H1 (cell line): ENCODE measurements around the gene ZNF789. TPM values are rescaled to one million over a fixed set of nuclear protein-coding genes. Genes with fewer than 3 reads are reported as not detected.

Experiments
- ATF2 ChIP-seq: IDR thresholded peaks from 2 replicates; pipeline ENCODE4 v1.6.1; 2012; ENCODE audit warnings: low read length, inconsistent platforms
- BRCA1 ChIP-seq: IDR thresholded peaks from 2 replicates; pipeline ENCODE4 v1.6.1; 2012; ENCODE audit warnings: low read depth, low read length, improper control_type of control experiment
- FOSL1 ChIP-seq: IDR thresholded peaks from 2 replicates; pipeline ENCODE4 v1.6.1; 2011; ENCODE audit warnings: mild to moderate bottlenecking, low read depth, low read length, moderate library complexity; ENCODE audit not compliant: insufficient read depth
- RAD21 ChIP-seq, 2 experiments: IDR thresholded peaks in 1 of 2; conservative IDR thresholded peaks in 1 of 2; 2 replicates each; pipeline ENCODE4 v1.6.1; 2011; ENCODE audit warnings: low read depth in 2 of 2, low read length in 2 of 2, improper control_type of control experiment in 1 of 2, inconsistent platforms in 1 of 2, mild to moderate bottlenecking in 1 of 2, moderate library complexity in 1 of 2
- RBBP5 ChIP-seq: IDR thresholded peaks from 2 replicates; pipeline ENCODE4 v1.7.1; 2012; ENCODE audit warnings: low read depth, mild to moderate bottlenecking, inconsistent platforms, low read length, moderate library complexity, borderline replicate concordance
- SIN3A ChIP-seq, 2 experiments: IDR thresholded peaks in 1 of 2; conservative IDR thresholded peaks in 1 of 2; 2 replicates each; pipeline ENCODE4 v1.6.1; 2011 to 2012; ENCODE audit warnings: low read length in 2 of 2, improper control_type of control experiment in 1 of 2, low read depth in 1 of 2, mild to moderate bottlenecking in 1 of 2
- TAF1 ChIP-seq: IDR thresholded peaks from 2 replicates; pipeline ENCODE4 v1.6.1; 2011; ENCODE audit warnings: mild to moderate bottlenecking, low read depth, low read length
- polyA plus RNA-seq, 7 experiments: library from polyadenylated mRNA; depleted of rRNA in 3 of 7; stranded (reverse) in 5 of 7; unstranded in 2 of 7; fragments of >200 nt in 5 of 7; fragments of 200-250 nt in 2 of 7; gene quantifications; 1 replicate in 5 of 7; 2 replicates in 1 of 7; 4 replicates in 1 of 7; pipeline versions ENCODE4 v1.2.1 to v1.2.3, GENCODE V29; 2011 to 2013; ENCODE audit warnings: missing spikeins in 2 of 7, mixed read lengths in 2 of 7
- total RNA-seq: library from RNA; stranded (reverse); fragmentation: NEBNext Ultra II Directional; extraction: Animal tissue kit (Norgen Biotek cat#: 25700); gene quantifications from 2 replicates; pipeline ENCODE4 v1.2.1, GENCODE V29; 2021

ZNF789 gene
- total and polyA plus RNA-seq, 2 of the 8 experiments (the other 6 are each of a cell fraction or from before 2014, with no cell fraction given) = 11.4 to 12.5 TPM

GRCh38 chr7:99433158-99433557 lies 39.5 kb upstream of the ZNF789 start (continued):
- TF ChIP-seq TAF1 (no peak), BRCA1 (no peak), FOSL1 (no peak), RBBP5 (no peak), SIN3A (conservative IDR thresholded peaks at IDR 0.05 in 1 of 2, IDR thresholded peaks at IDR 0.05 in 1 of 2; ENCODE audit: low read depth in 1 of 2, low read length in 2 of 2) (no peak), RAD21 (IDR thresholded peaks at IDR 0.05 in 1 of 2, conservative IDR thresholded peaks at IDR 0.05 in 1 of 2; ENCODE audit: low read depth in 2 of 2, low read length in 2 of 2) (no peak), ATF2 (no peak)
